ENCODE measurements around the gene INS.

The INS gene

GRCh38 chr11:2132246-2132645 is 28.8 kb downstream of the INS start:
- Histone ChIP-seq H3K4me3 (ENCODE audit: low read length in 2 of 2) (no peak overlapping the region), H3K36me3 (ENCODE audit: control insufficient read depth in 2 of 2, insufficient read depth in 2 of 2, low read length in 2 of 2) (no peaks in the 10 kb centered on the region), H3K27ac (ENCODE audit: low read depth in 2 of 2, low read length in 2 of 2) (no peak overlapping the region), H3K4me1 (ENCODE audit: control insufficient read depth in 2 of 2, insufficient read depth in 2 of 2, low read length in 2 of 2) (no peaks in the 10 kb centered on the region), H3K9ac (ENCODE audit: low read depth in 1 of 2, low read length in 2 of 2) (no peak overlapping the region), H3K27me3 (ENCODE audit: control insufficient read depth in 2 of 2, insufficient read depth in 2 of 2, low read length in 2 of 2) (peaks cover 2 to 25% of the 10 kb centered on the region in 2 donors), H3K9me3 (ENCODE audit: control insufficient read depth in 2 of 2, low read length in 2 of 2) (no peaks in the 10 kb centered on the region)

- Histone ChIP-seq H3K4me3 (ENCODE audit: low read length in 2 of 2) (no peak overlapping the region), H3K27me3 (ENCODE audit: control insufficient read depth in 2 of 2, insufficient read depth in 2 of 2, low read length in 2 of 2) (peaks cover 2 to 25% of the 10 kb centered on the region in 2 donors), H3K4me1 (ENCODE audit: control insufficient read depth in 2 of 2, insufficient read depth in 2 of 2, low read length in 2 of 2) (no peaks in the 10 kb centered on the region), H3K36me3 (ENCODE audit: control insufficient read depth in 2 of 2, insufficient read depth in 2 of 2, low read length in 2 of 2) (no peaks in the 10 kb centered on the region), H3K9me3 (ENCODE audit: control insufficient read depth in 2 of 2, low read length in 2 of 2) (no peaks in the 10 kb centered on the region), H3K9ac (ENCODE audit: low read depth in 1 of 2, low read length in 2 of 2) (no peak overlapping the region), H3K27ac (ENCODE audit: low read depth in 2 of 2, low read length in 2 of 2) (no peak overlapping the region)
Observed at GRCh38 chr11:2131371-2132236, 29.4 kb downstream of the INS start.

- no peak overlapping the region for H3K4me3 ChIP-seq (ENCODE audit: low read length in 2 of 2)
- H3K9me3 ChIP-seq (ENCODE audit: control insufficient read depth in 2 of 2, low read length in 2 of 2): no peaks in the 10 kb centered on the region
- H3K9ac ChIP-seq (ENCODE audit: low read depth in 1 of 2, low read length in 2 of 2): no peak overlapping the region
- no peaks in the 10 kb centered on the region for H3K36me3 ChIP-seq (ENCODE audit: control insufficient read depth in 2 of 2, insufficient read depth in 2 of 2, low read length in 2 of 2)
- no peak overlapping the region for H3K27ac ChIP-seq (ENCODE audit: low read depth in 2 of 2, low read length in 2 of 2)
- no peaks in the 10 kb centered on the region for H3K4me1 ChIP-seq (ENCODE audit: control insufficient read depth in 2 of 2, insufficient read depth in 2 of 2, low read length in 2 of 2)
- H3K27me3 ChIP-seq (ENCODE audit: control insufficient read depth in 2 of 2, insufficient read depth in 2 of 2, low read length in 2 of 2): peaks cover 2 to 19% of the 10 kb centered on the region in 2 donors
Observed at GRCh38 chr11:2130881-2131352, 30.1 kb downstream of the INS start.

GRCh38 chr11:2129699-2130366 is 31.2 kb downstream of the INS start:
- H3K4me1 ChIP-seq (ENCODE audit: control insufficient read depth in 2 of 2, insufficient read depth in 2 of 2, low read length in 2 of 2): no peaks in the 10 kb centered on the region
- H3K9ac ChIP-seq (ENCODE audit: low read depth in 1 of 2, low read length in 2 of 2): no peak overlapping the region
- no peak overlapping the region for H3K27ac ChIP-seq (ENCODE audit: low read depth in 2 of 2, low read length in 2 of 2)
- no peaks in the 10 kb centered on the region for H3K9me3 ChIP-seq (ENCODE audit: control insufficient read depth in 2 of 2, low read length in 2 of 2)
- peaks cover 2 to 12% of the 10 kb centered on the region in 2 donors for H3K27me3 ChIP-seq (ENCODE audit: control insufficient read depth in 2 of 2, insufficient read depth in 2 of 2, low read length in 2 of 2)
- no peaks in the 10 kb centered on the region for H3K36me3 ChIP-seq (ENCODE audit: control insufficient read depth in 2 of 2, insufficient read depth in 2 of 2, low read length in 2 of 2)
- no peak overlapping the region for H3K4me3 ChIP-seq (ENCODE audit: low read length in 2 of 2)

GRCh38 chr11:2129308-2129698 is 31.7 kb downstream of the INS start:
- no peaks in the 10 kb centered on the region for H3K9me3 ChIP-seq (ENCODE audit: control insufficient read depth in 2 of 2, low read length in 2 of 2)

GRCh38 chr11:2128511-2129307 is 32.3 kb downstream of the INS start:
- Histone ChIP-seq H3K36me3 (ENCODE audit: control insufficient read depth in 2 of 2, insufficient read depth in 2 of 2, low read length in 2 of 2) (no peaks in the 10 kb centered on the region), H3K27ac (ENCODE audit: low read depth in 2 of 2, low read length in 2 of 2) (no peak overlapping the region), H3K9me3 (ENCODE audit: control insufficient read depth in 2 of 2, low read length in 2 of 2) (no peaks in the 10 kb centered on the region), H3K4me3 (ENCODE audit: low read length in 2 of 2) (no peak overlapping the region), H3K27me3 (ENCODE audit: control insufficient read depth in 2 of 2, insufficient read depth in 2 of 2, low read length in 2 of 2) (peaks cover 0 to 7% of the 10 kb centered on the region in 2 donors), H3K9ac (ENCODE audit: low read depth in 1 of 2, low read length in 2 of 2) (no peak overlapping the region), H3K4me1 (ENCODE audit: control insufficient read depth in 2 of 2, insufficient read depth in 2 of 2, low read length in 2 of 2) (no peaks in the 10 kb centered on the region)

More at GRCh38 chr11:2129308-2129698, 31.7 kb downstream of the INS start:
- Histone ChIP-seq H3K27me3 (ENCODE audit: control insufficient read depth in 2 of 2, insufficient read depth in 2 of 2, low read length in 2 of 2) (peaks cover 2 to 7% of the 10 kb centered on the region in 2 donors), H3K4me3 (ENCODE audit: low read length in 2 of 2) (no peak overlapping the region), H3K36me3 (ENCODE audit: control insufficient read depth in 2 of 2, insufficient read depth in 2 of 2, low read length in 2 of 2) (no peaks in the 10 kb centered on the region), H3K9ac (ENCODE audit: low read depth in 1 of 2, low read length in 2 of 2) (no peak overlapping the region), H3K27ac (ENCODE audit: low read depth in 2 of 2, low read length in 2 of 2) (no peak overlapping the region), H3K4me1 (ENCODE audit: control insufficient read depth in 2 of 2, insufficient read depth in 2 of 2, low read length in 2 of 2) (no peaks in the 10 kb centered on the region)

GRCh38 chr11:2128130-2128510 is 32.9 kb downstream of the INS start:
- Histone ChIP-seq H3K4me3 (ENCODE audit: low read length in 2 of 2) (no peak overlapping the region), H3K9me3 (ENCODE audit: control insufficient read depth in 2 of 2, low read length in 2 of 2) (no peaks in the 10 kb centered on the region), H3K4me1 (ENCODE audit: control insufficient read depth in 2 of 2, insufficient read depth in 2 of 2, low read length in 2 of 2) (no peaks in the 10 kb centered on the region), H3K9ac (ENCODE audit: low read depth in 1 of 2, low read length in 2 of 2) (no peak overlapping the region), H3K27ac (ENCODE audit: low read depth in 2 of 2, low read length in 2 of 2) (no peak overlapping the region), H3K36me3 (ENCODE audit: control insufficient read depth in 2 of 2, insufficient read depth in 2 of 2, low read length in 2 of 2) (no peaks in the 10 kb centered on the region), H3K27me3 (ENCODE audit: control insufficient read depth in 2 of 2, insufficient read depth in 2 of 2, low read length in 2 of 2) (peaks cover 0 to 3% of the 10 kb centered on the region in 2 donors)

- Histone ChIP-seq H3K9me3 (ENCODE audit: control insufficient read depth in 2 of 2, low read length in 2 of 2) (no peaks in the 10 kb centered on the region), H3K4me1 (ENCODE audit: control insufficient read depth in 2 of 2, insufficient read depth in 2 of 2, low read length in 2 of 2) (no peaks in the 10 kb centered on the region), H3K27me3 (ENCODE audit: control insufficient read depth in 2 of 2, insufficient read depth in 2 of 2, low read length in 2 of 2) (peaks cover 0 to 3% of the 10 kb centered on the region in 2 donors), H3K9ac (ENCODE audit: low read depth in 1 of 2, low read length in 2 of 2) (no peak overlapping the region), H3K36me3 (ENCODE audit: control insufficient read depth in 2 of 2, insufficient read depth in 2 of 2, low read length in 2 of 2) (no peaks in the 10 kb centered on the region), H3K4me3 (ENCODE audit: low read length in 2 of 2) (no peak overlapping the region), H3K27ac (ENCODE audit: low read depth in 2 of 2, low read length in 2 of 2) (no peak overlapping the region)
Observed at GRCh38 chr11:2127482-2128129, 33.4 kb downstream of the INS start.

GRCh38 chr11:2126520-2127085 is 34.4 kb downstream of the INS start:
- H3K27ac ChIP-seq (ENCODE audit: low read depth in 2 of 2, low read length in 2 of 2): no peak overlapping the region
- peaks cover 0 to 8% of the 10 kb centered on the region in 2 donors for H3K27me3 ChIP-seq (ENCODE audit: control insufficient read depth in 2 of 2, insufficient read depth in 2 of 2, low read length in 2 of 2)
- H3K4me1 ChIP-seq (ENCODE audit: control insufficient read depth in 2 of 2, insufficient read depth in 2 of 2, low read length in 2 of 2): no peaks in the 10 kb centered on the region
- H3K4me3 ChIP-seq (ENCODE audit: low read length in 2 of 2): no peak overlapping the region
- H3K9me3 ChIP-seq (ENCODE audit: control insufficient read depth in 2 of 2, low read length in 2 of 2): no peaks in the 10 kb centered on the region
- H3K36me3 ChIP-seq (ENCODE audit: control insufficient read depth in 2 of 2, insufficient read depth in 2 of 2, low read length in 2 of 2): no peaks in the 10 kb centered on the region
- no peak overlapping the region for H3K9ac ChIP-seq (ENCODE audit: low read depth in 1 of 2, low read length in 2 of 2)

All from mucosa of rectum (tissue), 2 donors.